Activated CD8-positive, alpha-beta T cell treated with anti-CD3 and anti-CD28 coated beads, Interleukin-2, amount 10 ng/mL, durations not matched to agents 7 days and 5 days (primary cell): Measurements from ENCODE around the gene MCOLN1. TPM values are rescaled to one million over a fixed set of nuclear protein-coding genes. Genes with fewer than 3 reads are reported as not detected.
"Not testable (repeated sequence)": the region's sequence is repeated elsewhere in the genome, so short reads cannot be mapped to it uniquely, and the experiment has no call there.

Experiments
- ATAC-seq: fragments of 150-1000 bp; cut with Tn5 transposase; one replicate; pipeline ENCODE4 v1.10.0; 2021; ENCODE audit warnings: moderate library complexity
- CTCF ChIA-PET: fragments of 350-600 bp; sonication (Branson Sonifier 250); formaldehyde crosslinking; loops from one replicate; lab custom pipeline; 2021; ENCODE audit warnings: antibody characterized with exemption; lab: Charles Lee
- POLR2A ChIA-PET: fragments of 350-600 bp; sonication (Branson Sonifier 250); formaldehyde crosslinking; loops from one replicate; lab custom pipeline; 2021; ENCODE audit warnings: antibody characterized with exemption; lab: Charles Lee
- DNase-seq: peaks from one replicate; pipeline ENCODE4 v3.0.0-alpha.2; 2020
- H3K27ac Mint-ChIP-seq: one replicate; pipeline ENCODE4 v1.8.0; 2021; ENCODE audit warnings: mild to moderate bottlenecking, mixed read lengths
- H3K27me3 Mint-ChIP-seq: one replicate; pipeline ENCODE4 v1.8.0; 2021; ENCODE audit warnings: low read depth, mixed read lengths
- H3K36me3 Mint-ChIP-seq: one replicate; pipeline ENCODE4 v1.8.0; 2021; ENCODE audit warnings: low read depth, mixed read lengths
- H3K4me1 Mint-ChIP-seq: one replicate; pipeline ENCODE4 v1.8.0; 2021; ENCODE audit warnings: low read depth, mixed read lengths
- H3K4me3 Mint-ChIP-seq: one replicate; pipeline ENCODE4 v1.8.0; 2021; ENCODE audit warnings: mild to moderate bottlenecking, mixed read lengths
- H3K9me3 Mint-ChIP-seq: one replicate; pipeline ENCODE4 v1.8.0; 2022; ENCODE audit warnings: mixed read lengths; ENCODE audit not compliant: insufficient read depth
- total RNA-seq, 2 experiments: library from RNA; stranded (reverse); gene quantifications; one replicate each; pipeline ENCODE4 v1.2.3, GENCODE V29; 2021

MCOLN1 gene
- total RNA-seq, 2 experiments from 2014 or later: 16.2 to 17.7 TPM

GRCh38 chr19:7528192-7528519, 5.7 kb downstream of the MCOLN1 start:
- H3K4me1 Mint-ChIP-seq: peaks cover 5% of the 10 kb centered on the region
- H3K27me3 Mint-ChIP-seq: no peaks in the 10 kb centered on the region
- H3K4me3 Mint-ChIP-seq: no peak overlapping the region
- no peak for DNase-seq
- H3K9me3 Mint-ChIP-seq: no peaks in the 10 kb centered on the region
- no peak for ATAC-seq
- POLR2A ChIA-PET: no interaction called here
- peaks cover 11% of the 10 kb centered on the region for H3K36me3 Mint-ChIP-seq
- CTCF ChIA-PET: no interaction called here
- H3K27ac Mint-ChIP-seq: no peak overlapping the region

DNA sequence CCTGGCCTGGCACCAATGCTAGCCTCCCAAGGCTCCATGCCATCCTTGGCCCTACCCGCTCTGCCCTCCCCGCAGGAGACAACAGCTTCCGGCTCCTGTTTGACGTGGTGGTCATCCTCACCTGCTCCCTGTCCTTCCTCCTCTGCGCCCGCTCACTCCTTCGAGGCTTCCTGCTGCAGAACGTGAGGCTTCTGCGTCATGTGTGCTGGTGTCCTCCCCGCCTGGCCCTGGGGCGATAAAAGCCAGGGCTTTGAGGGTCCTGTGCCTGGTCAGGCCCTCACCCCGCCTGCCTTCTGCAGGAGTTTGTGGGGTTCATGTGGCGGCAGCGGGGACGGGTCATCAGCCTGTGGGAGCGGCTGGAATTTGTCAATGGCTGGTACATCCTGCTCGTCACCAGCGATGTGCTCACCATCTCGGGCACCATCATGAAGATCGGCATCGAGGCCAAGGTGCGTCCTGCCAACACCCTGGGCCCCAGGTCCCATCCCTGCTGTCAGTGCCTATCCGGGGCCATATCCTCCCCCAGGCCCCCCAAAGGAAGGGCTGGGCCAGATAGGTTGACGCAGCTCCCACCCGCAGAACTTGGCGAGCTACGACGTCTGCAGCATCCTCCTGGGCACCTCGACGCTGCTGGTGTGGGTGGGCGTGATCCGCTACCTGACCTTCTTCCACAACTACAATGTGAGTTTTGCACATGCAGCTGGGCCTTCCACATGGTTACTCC, 6.3 kb downstream of the MCOLN1 start:
- Mint-ChIP-seq H3K27me3 (no peaks in the 10 kb centered on the region), H3K4me3 (no peak overlapping the region), H3K27ac (no peak overlapping the region), H3K36me3 (peaks cover 11% of the 10 kb centered on the region), H3K4me1 (peaks cover 1% of the 10 kb centered on the region), H3K9me3 (no peaks in the 10 kb centered on the region)
- ChIA-PET CTCF (no interaction called here), POLR2A (no interaction called here)
- DNase-seq (no peak), ATAC-seq (no peak)

DNA sequence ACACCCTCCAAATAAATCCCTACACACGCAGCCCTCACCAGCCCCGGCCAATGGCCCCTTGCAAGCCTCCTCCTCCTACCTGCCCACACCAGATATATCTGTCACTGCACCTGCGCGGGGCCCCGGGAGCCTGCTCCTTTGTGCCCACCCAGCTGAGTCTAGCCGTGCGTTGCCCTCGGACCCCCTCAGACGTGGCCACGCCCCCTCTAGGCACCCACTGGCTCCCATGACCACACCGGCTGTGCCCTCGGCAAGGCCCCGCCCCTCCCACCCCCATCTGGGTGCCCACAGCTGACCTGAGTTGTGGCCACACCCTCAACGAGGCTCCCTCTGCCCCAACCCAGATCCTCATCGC, 6.8 kb downstream of the MCOLN1 start:
- Mint-ChIP-seq H3K4me3 (no peak overlapping the region), H3K4me1 (peaks cover 6% of the 10 kb centered on the region), H3K27me3 (no peaks in the 10 kb centered on the region), H3K36me3 (peaks cover 11% of the 10 kb centered on the region), H3K27ac (no peak overlapping the region), H3K9me3 (no peaks in the 10 kb centered on the region)
- ChIA-PET POLR2A (no interaction called here), CTCF (no interaction called here)
- no peak for ATAC-seq
- no peak for DNase-seq

DNA sequence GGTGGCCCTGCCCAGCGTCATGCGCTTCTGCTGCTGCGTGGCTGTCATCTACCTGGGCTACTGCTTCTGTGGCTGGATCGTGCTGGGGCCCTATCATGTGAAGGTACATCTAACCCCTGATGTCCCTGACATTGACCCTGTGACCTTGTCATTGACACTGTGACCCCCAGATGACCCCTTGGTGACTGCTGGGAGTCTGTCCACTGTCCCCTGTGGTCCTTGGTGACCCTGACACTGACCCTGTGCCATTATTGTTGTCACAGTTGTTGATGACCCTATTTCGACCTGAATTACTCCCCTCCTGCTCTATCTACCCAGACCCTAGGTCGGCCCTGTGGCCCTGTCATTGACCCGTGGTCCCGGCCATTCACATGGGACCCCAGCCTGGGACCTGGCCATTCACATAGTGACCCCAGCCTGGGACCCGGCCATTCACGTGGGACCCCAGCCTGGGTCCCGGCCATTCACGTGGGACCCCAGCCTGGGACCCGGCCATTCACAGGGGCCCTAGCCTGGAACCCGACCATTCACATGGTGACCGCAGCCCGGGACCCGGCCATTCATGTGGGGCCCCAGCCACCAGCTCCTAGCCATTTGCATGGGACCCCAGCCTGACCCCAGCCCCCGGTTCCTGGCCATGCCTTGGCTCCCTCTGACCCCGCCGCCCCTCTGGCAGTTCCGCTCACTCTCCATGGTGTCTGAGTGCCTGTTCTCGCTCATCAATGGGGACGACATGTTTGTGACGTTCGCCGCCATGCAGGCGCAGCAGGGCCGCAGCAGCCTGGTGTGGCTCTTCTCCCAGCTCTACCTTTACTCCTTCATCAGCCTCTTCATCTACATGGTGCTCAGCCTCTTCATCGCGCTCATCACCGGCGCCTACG, 7.4 kb downstream of the MCOLN1 start:
- ATAC-seq: no peak
- Mint-ChIP-seq H3K9me3 (no peaks in the 10 kb centered on the region), H3K4me3 (no peak overlapping the region), H3K27ac (no peak overlapping the region), H3K27me3 (no peaks in the 10 kb centered on the region), H3K36me3 (peaks cover 11% of the 10 kb centered on the region), H3K4me1 (peaks cover 11% of the 10 kb centered on the region)
- CTCF ChIA-PET: no interaction called here
- DNase-seq: no peak
- POLR2A ChIA-PET: no interaction called here

DNA sequence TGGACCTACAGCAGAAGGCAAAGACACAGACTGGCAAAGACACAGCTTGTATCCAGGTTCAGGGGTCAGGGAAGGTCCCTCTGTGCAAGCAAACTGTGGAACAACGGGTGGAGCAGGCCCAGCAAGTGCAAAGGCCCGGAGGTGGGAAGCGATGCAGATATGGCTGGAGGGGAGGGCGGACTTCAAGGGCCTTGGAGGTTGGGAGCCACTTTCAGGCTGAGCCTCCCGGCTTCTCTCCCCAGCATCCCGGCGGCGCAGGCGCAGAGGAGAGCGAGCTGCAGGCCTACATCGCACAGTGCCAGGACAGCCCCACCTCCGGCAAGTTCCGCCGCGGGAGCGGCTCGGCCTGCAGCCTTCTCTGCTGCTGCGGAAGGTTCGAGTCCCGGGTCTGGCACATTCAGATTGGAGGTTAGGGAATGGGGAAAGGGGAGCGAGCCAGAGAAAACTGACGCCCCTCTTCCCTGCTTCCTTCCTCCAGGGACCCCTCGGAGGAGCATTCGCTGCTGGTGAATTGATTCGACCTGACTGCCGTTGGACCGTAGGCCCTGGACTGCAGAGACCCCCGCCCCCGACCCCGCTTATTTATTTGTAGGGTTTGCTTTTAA, 11.0 kb downstream of the MCOLN1 start:
- Mint-ChIP-seq H3K4me1 (peaks cover 24% of the 10 kb centered on the region), H3K27ac (peak overlapping the region; percentile 90), H3K4me3 (peak overlapping the region; percentile 95), H3K9me3 (no peaks in the 10 kb centered on the region), H3K36me3 (peaks cover 23% of the 10 kb centered on the region), H3K27me3 (no peaks in the 10 kb centered on the region)
- DNase-seq: no peak
- ChIA-PET POLR2A (interaction anchor here (1.0 to 1.2 kb wide), 2 partner anchors 10 to 11 kb away, joined by 3 to 4 read pairs; partner anchors contain the start of gene MCOLN1), CTCF (no interaction called here)
- no peak for ATAC-seq

DNA sequence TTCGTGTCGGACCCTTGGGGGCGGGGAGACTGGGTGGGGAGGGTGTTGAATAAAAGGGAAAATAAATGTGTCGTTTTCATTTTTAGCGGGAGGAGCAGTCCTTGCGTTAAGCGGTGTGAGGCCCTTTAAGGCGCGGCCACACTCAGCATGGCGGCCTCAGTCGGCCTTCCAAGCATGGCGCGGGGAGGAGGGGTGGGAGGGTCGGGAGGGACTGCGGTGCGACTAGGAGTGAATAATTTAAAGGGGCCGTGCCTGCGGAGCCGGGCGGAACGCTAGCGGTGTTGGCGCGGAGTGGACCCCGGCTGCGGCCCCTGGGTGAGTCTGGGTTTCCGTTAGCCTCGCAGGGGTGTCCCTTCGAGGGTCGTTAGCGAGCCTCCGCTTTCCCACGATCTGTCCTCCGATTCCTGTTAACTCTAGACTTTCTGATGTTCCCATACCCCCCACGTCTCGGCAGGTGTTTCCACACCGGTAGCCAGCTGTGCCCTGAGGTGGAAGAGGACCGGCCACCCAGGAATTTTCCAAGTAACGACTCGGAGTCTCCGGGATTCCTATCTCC, 11.6 kb downstream of the MCOLN1 start:
- ATAC-seq (peak; percentile 46), DNase-seq (peak; percentile 88)
- Mint-ChIP-seq H3K9me3 (no peaks in the 10 kb centered on the region), H3K4me3 (peak overlapping the region; percentile 95), H3K4me1 (peaks cover 24% of the 10 kb centered on the region), H3K27me3 (no peaks in the 10 kb centered on the region), H3K27ac (peak overlapping the region; percentile 90), H3K36me3 (peaks cover 29% of the 10 kb centered on the region)
- POLR2A ChIA-PET: interaction anchor here (0.6 to 1.9 kb wide), 2 partner anchors 12 to 904 kb away, joined by 3 to 19 read pairs; partner anchors contain the start of gene MCOLN1
- CTCF ChIA-PET: interaction anchor here (1.0 to 1.2 kb wide), 2 partner anchors 11 to 154 kb away, joined by 3 to 8 read pairs; partner anchors contain the start of gene MCOLN1

GRCh38 chr19:7534531-7535046, 12.2 kb downstream of the MCOLN1 start:
- peak; percentile 28 for ATAC-seq

GRCh38 chr19:7535047-7535997, 12.9 kb downstream of the MCOLN1 start, which contains the start of gene PNPLA6:
Gene PNPLA6, plus strand, starts transcription at chr19:7535717. Its CDS starts 72 bp downstream, at chr19:7535789.
- DNase-seq: peak; percentile 95
- no peaks in the 10 kb centered on the region for H3K9me3 Mint-ChIP-seq
- no peaks in the 10 kb centered on the region for H3K27me3 Mint-ChIP-seq
- ATAC-seq: peak; percentile 86
- peak within 1 kb of the TSS; percentile 95 for H3K4me3 Mint-ChIP-seq
- H3K36me3 Mint-ChIP-seq: peaks cover 29% of the 10 kb centered on the region
- ChIA-PET CTCF (interaction anchor here (0.7 to 1.3 kb wide), 6 partner anchors 9 to 334 kb away, joined by 3 to 9 read pairs (median 3); partner anchors contain the start of gene MCOLN1), POLR2A (interaction anchor here (0.7 to 1.9 kb wide), 2 partner anchors 13 to 33 kb away, joined by 3 to 19 read pairs; partner anchors contain the start of gene MCOLN1)
- peak within 1 kb of the TSS; percentile 90 for H3K27ac Mint-ChIP-seq
- peaks cover 28% of the 10 kb centered on the region for H3K4me1 Mint-ChIP-seq

More at GRCh38 chr19:7534531-7535046, 12.2 kb downstream of the MCOLN1 start:
- Mint-ChIP-seq H3K36me3 (peaks cover 27% of the 10 kb centered on the region), H3K27me3 (no peaks in the 10 kb centered on the region), H3K4me1 (peaks cover 24% of the 10 kb centered on the region), H3K9me3 (no peaks in the 10 kb centered on the region), H3K4me3 (peak overlapping the region; percentile 95), H3K27ac (peak overlapping the region; percentile 90)
- peak; percentile 59 for DNase-seq
- ChIA-PET POLR2A (interaction anchor here (0.6 to 1.9 kb wide), 2 partner anchors 12 to 904 kb away, joined by 3 to 19 read pairs; partner anchors contain the start of gene MCOLN1), CTCF (interaction anchor here (0.7 to 1.2 kb wide), 4 partner anchors 11 to 335 kb away, joined by 3 to 8 read pairs (median 3); partner anchors contain the start of gene MCOLN1)

GRCh38 chr19:7535998-7536695, 13.7 kb downstream of the MCOLN1 start:
- ATAC-seq (peak; percentile 5), DNase-seq (peak; percentile 43)
- ChIA-PET CTCF (interaction anchor here (0.6 to 1.3 kb wide), 3 partner anchors 8 to 334 kb away, joined by 3 to 4 read pairs (median 3); no protein-coding TSS in a partner anchor), POLR2A (interaction anchor here (0.6 to 1.2 kb wide), 3 partner anchors 14 to 763 kb away, joined by 3 read pairs; partner anchors contain the start of gene MCOLN1)
- Mint-ChIP-seq H3K27ac (peak overlapping the region; percentile 90), H3K9me3 (no peaks in the 10 kb centered on the region), H3K27me3 (no peaks in the 10 kb centered on the region), H3K36me3 (peaks cover 33% of the 10 kb centered on the region), H3K4me3 (peak overlapping the region; percentile 95), H3K4me1 (peaks cover 30% of the 10 kb centered on the region)

GRCh38 chr19:7538990-7539389, 16.6 kb downstream of the MCOLN1 start:
- H3K9me3 Mint-ChIP-seq, H3K4me3 Mint-ChIP-seq, CTCF ChIA-PET, POLR2A ChIA-PET, DNase-seq, H3K27me3 Mint-ChIP-seq, H3K27ac Mint-ChIP-seq, ATAC-seq: not testable (repeated sequence)
- Mint-ChIP-seq H3K4me1 (peaks cover 42% of the 10 kb centered on the region), H3K36me3 (peaks cover 53% of the 10 kb centered on the region)
